OCI-LY1 (cell line): Measurements from ENCODE around the gene KIRREL3.

Experiments
- EZH2 ChIP-seq: fragments of 200-600 bp; sonication (generic), shearing (Covaris generic); IDR thresholded peaks from 2 replicates; pipeline ENCODE4 v1.8.0; 2017; ENCODE audit warnings: borderline replicate concordance, mixed run types, mild to moderate bottlenecking, antibody characterized with exemption, low read length, moderate library complexity, mixed read lengths
- TF ChIP-seq, protein P1 (sequence below): fragments of 200-600 bp; sonication (generic), shearing (Covaris generic); IDR thresholded peaks from 2 replicates; pipeline ENCODE4 v1.5.1; 2017; ENCODE audit warnings: mild to moderate bottlenecking, antibody characterized with exemption, low read length, moderate library complexity, mixed read lengths

DNA sequence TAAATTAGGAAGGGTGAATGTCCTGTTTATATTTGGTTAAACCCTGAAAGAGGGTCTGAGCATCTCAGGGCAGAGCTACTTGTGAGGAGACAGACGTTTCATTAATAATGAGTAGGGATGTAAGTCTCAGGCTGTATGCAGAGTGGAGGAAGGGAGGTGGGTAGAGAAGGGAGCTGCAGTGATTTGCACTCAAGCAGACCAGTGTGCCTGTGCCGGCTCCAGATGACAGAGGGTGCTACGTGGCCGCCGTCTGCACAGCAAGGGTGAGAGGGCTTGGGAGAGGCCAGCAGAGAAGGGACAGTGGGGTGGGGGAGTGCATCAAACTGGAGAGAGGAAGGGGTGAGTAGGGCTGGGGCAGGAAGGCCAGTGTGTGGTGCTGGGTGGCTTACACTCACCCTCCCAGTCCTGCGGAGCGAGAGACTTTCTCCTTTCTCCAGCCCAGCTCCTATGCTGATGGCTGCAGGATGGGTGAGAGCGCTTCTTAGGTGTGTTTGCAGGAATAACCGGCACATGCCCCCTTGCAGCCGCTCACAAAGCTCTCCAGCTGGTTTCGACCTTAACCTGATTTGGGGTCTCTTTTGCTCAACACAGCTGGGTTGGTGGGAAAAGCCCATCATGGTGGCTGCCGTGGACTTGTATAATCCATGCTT lies 514.5 kb downstream of the KIRREL3 start:
- TF ChIP-seq, protein P1, sequence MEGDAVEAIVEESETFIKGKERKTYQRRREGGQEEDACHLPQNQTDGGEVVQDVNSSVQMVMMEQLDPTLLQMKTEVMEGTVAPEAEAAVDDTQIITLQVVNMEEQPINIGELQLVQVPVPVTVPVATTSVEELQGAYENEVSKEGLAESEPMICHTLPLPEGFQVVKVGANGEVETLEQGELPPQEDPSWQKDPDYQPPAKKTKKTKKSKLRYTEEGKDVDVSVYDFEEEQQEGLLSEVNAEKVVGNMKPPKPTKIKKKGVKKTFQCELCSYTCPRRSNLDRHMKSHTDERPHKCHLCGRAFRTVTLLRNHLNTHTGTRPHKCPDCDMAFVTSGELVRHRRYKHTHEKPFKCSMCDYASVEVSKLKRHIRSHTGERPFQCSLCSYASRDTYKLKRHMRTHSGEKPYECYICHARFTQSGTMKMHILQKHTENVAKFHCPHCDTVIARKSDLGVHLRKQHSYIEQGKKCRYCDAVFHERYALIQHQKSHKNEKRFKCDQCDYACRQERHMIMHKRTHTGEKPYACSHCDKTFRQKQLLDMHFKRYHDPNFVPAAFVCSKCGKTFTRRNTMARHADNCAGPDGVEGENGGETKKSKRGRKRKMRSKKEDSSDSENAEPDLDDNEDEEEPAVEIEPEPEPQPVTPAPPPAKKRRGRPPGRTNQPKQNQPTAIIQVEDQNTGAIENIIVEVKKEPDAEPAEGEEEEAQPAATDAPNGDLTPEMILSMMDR, result no peak
- TF ChIP-seq EZH2, result no peak
